ENCODE measurements around the gene SMIM17. TPM values are rescaled to one million over a fixed set of nuclear protein-coding genes. Genes with fewer than 3 reads are reported as not detected.
A peak's percentile ranks its signal among the peaks of the same experiment; 100 is the strongest.

SMIM17 gene
- total and polyA plus RNA-seq, 11 donors = 0.24 to 0.72 (median 0.34) TPM; not detected in 5

DNA sequence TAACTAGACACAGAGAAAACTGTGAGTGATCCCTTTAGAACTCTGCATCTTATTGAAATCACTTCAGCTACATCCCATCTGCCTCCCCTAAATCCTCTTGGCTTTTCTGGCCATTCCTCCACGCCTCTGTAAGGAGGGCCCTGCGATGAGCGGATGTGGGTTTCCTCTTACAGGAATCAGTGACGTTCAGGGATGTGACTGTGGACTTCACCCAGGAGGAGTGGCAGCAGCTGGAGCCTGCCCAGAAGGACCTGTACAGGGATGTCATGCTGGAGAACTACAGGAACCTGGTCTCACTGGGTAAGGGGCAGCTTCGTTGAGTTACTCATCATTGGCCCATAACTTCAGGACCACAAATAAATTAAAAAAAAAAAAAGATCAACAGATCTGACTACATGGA lies 29.3 kb upstream of the SMIM17 start:
- 61 to 78% (median 69%) methylated on average over 5 of the region's 5 CpGs for WGBS, 4 donors
- Histone ChIP-seq H3K4me3 (no peak overlapping the region), H3K27ac (peak overlapping the region in 7 of 12 donors; percentile 19 to 80 (median 41)), H3K36me3 (peaks cover 0 to 29% (median 4%) of the 10 kb centered on the region in 9 donors), H3K9me3 (peaks cover 0 to 87% (median 0%) of the 10 kb centered on the region in 12 donors), H3K4me1 (peaks cover 0 to 18% (median 1%) of the 10 kb centered on the region in 12 donors), H3K27me3 (no peaks in the 10 kb centered on the region)
- intact Hi-C loops (cut with DNase I) = no loop called here
- TF ChIP-seq, protein P1, sequence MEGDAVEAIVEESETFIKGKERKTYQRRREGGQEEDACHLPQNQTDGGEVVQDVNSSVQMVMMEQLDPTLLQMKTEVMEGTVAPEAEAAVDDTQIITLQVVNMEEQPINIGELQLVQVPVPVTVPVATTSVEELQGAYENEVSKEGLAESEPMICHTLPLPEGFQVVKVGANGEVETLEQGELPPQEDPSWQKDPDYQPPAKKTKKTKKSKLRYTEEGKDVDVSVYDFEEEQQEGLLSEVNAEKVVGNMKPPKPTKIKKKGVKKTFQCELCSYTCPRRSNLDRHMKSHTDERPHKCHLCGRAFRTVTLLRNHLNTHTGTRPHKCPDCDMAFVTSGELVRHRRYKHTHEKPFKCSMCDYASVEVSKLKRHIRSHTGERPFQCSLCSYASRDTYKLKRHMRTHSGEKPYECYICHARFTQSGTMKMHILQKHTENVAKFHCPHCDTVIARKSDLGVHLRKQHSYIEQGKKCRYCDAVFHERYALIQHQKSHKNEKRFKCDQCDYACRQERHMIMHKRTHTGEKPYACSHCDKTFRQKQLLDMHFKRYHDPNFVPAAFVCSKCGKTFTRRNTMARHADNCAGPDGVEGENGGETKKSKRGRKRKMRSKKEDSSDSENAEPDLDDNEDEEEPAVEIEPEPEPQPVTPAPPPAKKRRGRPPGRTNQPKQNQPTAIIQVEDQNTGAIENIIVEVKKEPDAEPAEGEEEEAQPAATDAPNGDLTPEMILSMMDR (IDR thresholded peaks at IDR 0.05) = no peak
- no peak for TF ChIP-seq POLR2A (IDR thresholded peaks at IDR 0.05)
- peak in 2 of 5 donors; percentile 30 to 49 for DNase-seq
- peak in 3 of 4 donors; percentile 14 to 98 (median 48) for ATAC-seq

DNA sequence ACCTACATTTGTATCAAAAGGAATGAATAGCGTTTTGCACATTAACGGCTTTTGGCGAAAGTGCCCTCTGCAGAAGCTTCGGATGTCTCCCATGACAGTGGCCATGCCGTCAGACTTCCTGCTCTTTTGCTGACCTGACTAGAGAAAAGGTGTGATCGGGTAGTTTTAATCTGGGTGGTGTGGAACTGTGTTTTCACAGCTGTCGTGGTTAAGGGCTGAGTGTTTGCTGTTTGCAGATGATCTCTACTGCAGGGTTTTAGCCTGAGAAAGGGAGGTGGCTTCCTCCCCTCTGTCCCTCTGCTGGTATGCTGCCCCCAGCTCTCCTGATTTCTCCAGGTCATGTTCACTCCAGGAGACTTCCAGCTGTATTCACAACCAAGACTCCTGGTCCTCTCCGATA lies 25.4 kb upstream of the SMIM17 start:
- Histone ChIP-seq H3K36me3 (peaks cover 0 to 37% (median 17%) of the 10 kb centered on the region in 9 donors), H3K9me3 (peaks cover 0 to 84% (median 0%) of the 10 kb centered on the region in 12 donors), H3K4me1 (peaks cover 0 to 7% (median 0%) of the 10 kb centered on the region in 12 donors), H3K4me3 (no peak overlapping the region), H3K27ac (no peak overlapping the region), H3K27me3 (no peaks in the 10 kb centered on the region)
- no peak for DNase-seq
- WGBS, 4 donors = 93 to 95% (median 93%) methylated on average over 8 of the region's 8 CpGs
- intact Hi-C loops (cut with DNase I) = no loop called here
- ATAC-seq = no peak
- no peak for TF ChIP-seq POLR2A (IDR thresholded peaks at IDR 0.05)
- TF ChIP-seq, protein P1 (IDR thresholded peaks at IDR 0.05) = no peak

DNA sequence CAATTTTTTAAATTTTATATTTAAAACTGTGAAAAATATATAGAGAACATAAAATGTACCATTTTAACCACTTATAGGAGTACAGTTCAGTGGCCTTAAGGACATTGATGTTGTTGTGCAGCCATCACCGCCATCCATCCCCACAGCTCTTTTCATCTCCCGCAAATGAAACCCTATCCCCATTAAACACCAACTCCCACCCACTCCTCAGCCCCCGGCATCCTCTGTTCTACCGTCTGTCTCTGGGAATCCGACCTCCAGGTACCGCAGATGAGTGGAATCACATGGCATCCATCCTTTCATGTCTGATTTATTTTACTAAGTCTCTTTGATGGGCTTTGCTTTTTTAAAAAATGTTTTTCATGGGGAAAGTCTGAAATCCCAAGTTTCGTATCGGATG lies 23.8 kb upstream of the SMIM17 start:
- Histone ChIP-seq H3K4me3 (no peak overlapping the region), H3K27me3 (no peaks in the 10 kb centered on the region), H3K36me3 (peaks cover 0 to 50% (median 23%) of the 10 kb centered on the region in 9 donors), H3K4me1 (no peaks in the 10 kb centered on the region), H3K9me3 (peaks cover 0 to 87% (median 0%) of the 10 kb centered on the region in 12 donors), H3K27ac (no peak overlapping the region)
- 74 to 83% (median 80%) methylated on average over 8 of the region's 8 CpGs for WGBS, 4 donors
- intact Hi-C loops (cut with DNase I) = no loop called here
- no peak for DNase-seq
- TF ChIP-seq, protein P1 (IDR thresholded peaks at IDR 0.05) = no peak
- no peak for TF ChIP-seq POLR2A (IDR thresholded peaks at IDR 0.05)
- ATAC-seq = no peak

DNA sequence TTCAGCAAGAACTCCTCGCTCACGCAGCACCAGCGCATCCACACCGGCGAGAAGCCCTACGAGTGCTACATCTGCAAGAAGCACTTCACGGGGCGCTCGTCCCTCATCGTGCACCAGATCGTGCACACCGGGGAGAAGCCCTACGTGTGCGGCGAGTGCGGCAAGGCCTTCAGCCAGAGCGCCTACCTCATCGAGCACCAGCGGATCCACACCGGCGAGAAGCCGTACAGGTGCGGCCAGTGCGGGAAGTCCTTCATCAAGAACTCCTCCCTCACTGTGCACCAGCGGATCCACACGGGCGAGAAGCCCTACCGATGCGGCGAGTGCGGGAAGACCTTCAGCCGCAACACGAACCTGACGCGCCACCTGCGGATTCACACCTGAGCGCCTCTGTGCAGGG lies 20.6 kb upstream of the SMIM17 start:
- intact Hi-C loops (cut with DNase I) = no loop called here
- WGBS, 4 donors = 90 to 93% (median 92%) methylated on average over 21 to 37 of the region's 37 CpGs
- no peak overlapping the region for H3K27ac ChIP-seq
- H3K4me3 ChIP-seq = no peak overlapping the region
- peaks cover 0 to 85% (median 0%) of the 10 kb centered on the region in 12 donors for H3K9me3 ChIP-seq
- TF ChIP-seq, protein P1 (IDR thresholded peaks at IDR 0.05) = no peak
- no peak for TF ChIP-seq POLR2A (IDR thresholded peaks at IDR 0.05)
- H3K27me3 ChIP-seq = no peaks in the 10 kb centered on the region
- no peaks in the 10 kb centered on the region for H3K4me1 ChIP-seq
- peaks cover 2 to 57% (median 27%) of the 10 kb centered on the region in 9 donors for H3K36me3 ChIP-seq
- DNase-seq = no peak
- ATAC-seq = no peak
